HepG2 (cell line): ENCODE measurements around the gene RASGRP1. TPM values are rescaled to one million over a fixed set of nuclear protein-coding genes. Genes with fewer than 3 reads are reported as not detected.
A peak's percentile ranks its signal among the peaks of the same experiment; 100 is the strongest.

Source experiments
- ATAC-seq: fragments of 200-7000 bp; cut with Tn5 transposase; 3 replicates; pipeline ENCODE4 v1.9.1; 2020; ENCODE audit warnings: mild to moderate bottlenecking, moderate library complexity
- BruUV-seq: library from RNA; stranded (reverse); fragments of 400-500 nt; replicated peaks from 2 replicates; lab custom pipeline; 2021; lab: Mats Ljungman, UMichigan
- CTCF ChIA-PET: fragments of 300-600 bp; formaldehyde crosslinking; extraction: SDS; loops from one replicate; lab custom pipeline; 2021; ENCODE audit warnings: low total read pairs, inconsistent platforms, low intra/inter-chr PET ratio; lab: Yijun Ruan, JAX
- POLR2A ChIA-PET: fragments of 350-600 bp; sonication (Branson Sonifier 250); formaldehyde crosslinking; loops from one replicate; lab custom pipeline; 2020; ENCODE audit warnings: antibody characterized with exemption, inconsistent platforms; lab: Yijun Ruan, JAX
- DNase-seq: peaks from one replicate; pipeline ENCODE4 v3.0.0-alpha.2; 2015; ENCODE audit warnings: low spot score
- FAIRE-seq: peaks from 3 replicates; lab custom pipeline; 2011; peaks lifted over from hg19 to GRCh38; lab: Jason Lieb, UNC
- H2AFZ ChIP-seq: one replicate; pipeline ENCODE4 v1.6.1; 2011; ENCODE audit warnings: low read length, inconsistent platforms
- H3K27ac ChIP-seq: fragments of 300-600 bp; 3 replicates; pipeline ENCODE4 v1.8.0; 2011; ENCODE audit warnings: mixed run types, mild to moderate bottlenecking, mixed read lengths, low read length, inconsistent platforms; ENCODE audit not compliant: insufficient read depth; ENCODE audit errors: extremely low read length
- H3K27me3 ChIP-seq, 2 experiments: fragments of 200-600 bp in 1 of 2; 2 replicates in 1 of 2; 3 replicates in 1 of 2; pipeline versions ENCODE4 v1.6.0 to v1.8.0; 2011; ENCODE audit warnings: low read length in 2 of 2, mild to moderate bottlenecking in 2 of 2, moderate library complexity in 2 of 2, inconsistent platforms in 1 of 2; ENCODE audit not compliant: insufficient read depth in 2 of 2, control insufficient read depth in 1 of 2
- H3K36me3 ChIP-seq, 2 experiments: fragments of 200-600 bp in 1 of 2; replicated peaks in 1 of 2; 2 replicates in 1 of 2; 3 replicates in 1 of 2; pipeline versions ENCODE4 v1.5.1 to v1.8.0; 2011; ENCODE audit warnings: low read length in 2 of 2, inconsistent platforms in 1 of 2; ENCODE audit not compliant: insufficient read depth in 2 of 2, control insufficient read depth in 1 of 2
- H3K4me1 ChIP-seq: 2 replicates; pipeline ENCODE4 v1.5.1; 2012; ENCODE audit warnings: low read length, inconsistent platforms; ENCODE audit not compliant: insufficient read depth
- H3K4me2 ChIP-seq: 2 replicates; pipeline ENCODE4 v1.6.0; 2011; ENCODE audit warnings: low read depth, low read length, inconsistent platforms
- H3K4me3 ChIP-seq, 3 experiments: fragments of 200-600 bp in 1 of 3; sonication (generic), shearing (Covaris generic) in 1 of 3; replicated peaks in 1 of 3; 2 replicates each; pipeline ENCODE4 v1.5.1; 2011 to 2016; ENCODE audit warnings: low read length in 3 of 3, inconsistent platforms in 2 of 3, low read depth in 2 of 3, mild to moderate bottlenecking in 2 of 3, control low read depth in 1 of 3, mixed read lengths in 1 of 3; ENCODE audit not compliant: insufficient read depth in 1 of 3
- H3K79me2 ChIP-seq: one replicate; pipeline ENCODE4 v1.6.1; 2011; ENCODE audit warnings: low read length, inconsistent platforms; ENCODE audit not compliant: insufficient read depth
- H3K9ac ChIP-seq: 2 replicates; pipeline ENCODE4 v1.6.0; 2011; ENCODE audit warnings: mild to moderate bottlenecking, low read depth, low read length, inconsistent platforms; ENCODE audit not compliant: insufficient read depth
- H3K9me3 ChIP-seq: 2 replicates; pipeline ENCODE4 v1.5.1; 2012; ENCODE audit warnings: mild to moderate bottlenecking, low read length
- H4K20me1 ChIP-seq: 2 replicates; pipeline ENCODE4 v1.6.0; 2011; ENCODE audit warnings: inconsistent platforms, mild to moderate bottlenecking, low read length, moderate library complexity; ENCODE audit not compliant: insufficient read depth
- BHLHE40 ChIP-seq: IDR thresholded peaks from 2 replicates; pipeline ENCODE4 v1.6.1; 2011; ENCODE audit warnings: low read length, improper control_type of control experiment
- ESRRA ChIP-seq: sonication (generic); formaldehyde crosslinking; IDR thresholded peaks from 2 replicates; pipeline ENCODE4 v1.5.1; 2020; ENCODE audit warnings: mild to moderate bottlenecking, low read depth, missing genetic modification reagents
- FOXA3 ChIP-seq: IDR thresholded peaks from 2 replicates; pipeline ENCODE4 v1.6.1; 2016; ENCODE audit warnings: missing genetic modification reagents, missing compliant biosample characterization
- FOXP1 ChIP-seq, 2 experiments: fragments of 450-650 bp in 1 of 2; IDR thresholded peaks; 2 replicates each; pipeline ENCODE4 v1.6.1; 2017 to 2018; ENCODE audit warnings: antibody characterized with exemption in 1 of 2
- MEIS2 ChIP-seq: sonication (generic); formaldehyde crosslinking; IDR thresholded peaks from 2 replicates; pipeline ENCODE4 v1.9.0; 2021; ENCODE audit warnings: mild to moderate bottlenecking, missing genetic modification reagents
- NR2F6 ChIP-seq, 2 experiments: IDR thresholded peaks; 2 replicates each; pipeline ENCODE4 v1.6.1; 2016; ENCODE audit warnings: antibody characterized with exemption in 1 of 2, mild to moderate bottlenecking in 1 of 2
- SMC3 ChIP-seq: IDR thresholded peaks from 2 replicates; pipeline ENCODE4 v1.6.1; 2011; ENCODE audit warnings: low read length, improper control_type of control experiment
- SOX6 ChIP-seq, 2 experiments: fragments of 450-650 bp in 1 of 2; sonication (generic) in 1 of 2; formaldehyde crosslinking in 1 of 2; IDR thresholded peaks; 2 replicates each; pipeline versions ENCODE4 v1.4.0 to v1.6.1; 2017 to 2020; ENCODE audit warnings: antibody characterized with exemption in 1 of 2, mild to moderate bottlenecking in 1 of 2, missing genetic modification reagents in 1 of 2
- STAG1 ChIP-seq: sonication (generic); formaldehyde crosslinking; IDR thresholded peaks from 2 replicates; pipeline ENCODE4 v1.4.0; 2020; ENCODE audit warnings: missing genetic modification reagents
- ZBTB3 ChIP-seq: sonication (generic); formaldehyde crosslinking; IDR thresholded peaks from 2 replicates; pipeline ENCODE4 v1.4.0; 2020; ENCODE audit warnings: low read depth, mild to moderate bottlenecking, moderate library complexity, missing genetic modification reagents, borderline replicate concordance
- ZMYM4 ChIP-seq: sonication (generic); formaldehyde crosslinking; IDR thresholded peaks from 2 replicates; pipeline ENCODE4 v1.8.1; 2023; ENCODE audit warnings: mild to moderate bottlenecking, missing genetic modification reagents
- ZNF749 ChIP-seq: sonication (generic); formaldehyde crosslinking; IDR thresholded peaks from 2 replicates; pipeline ENCODE4 v1.8.0; 2022; ENCODE audit warnings: mild to moderate bottlenecking, missing genetic modification reagents, moderate library complexity, borderline replicate concordance
- ZNF879 ChIP-seq: sonication (generic); formaldehyde crosslinking; IDR thresholded peaks from 2 replicates; pipeline ENCODE4 v1.8.1; 2023; ENCODE audit warnings: missing genetic modification reagents
- WGBS: methylation state at CpG from one replicate; pipeline ENCODE4 v1.1.6; 2017; ENCODE audit warnings: low lambda C conversion rate; 5-methylcytosine and 5-hydroxymethylcytosine counted together
- in situ Hi-C: cut with HindIII; loops from 2 replicates; pipeline ENCODE4 v1.10.0; 2017; ENCODE audit warnings: low pct_unique_long_range_greater_than_20kb; ENCODE audit not compliant: extremely low pct_ligation_motif_present
- intact Hi-C: fragments of 100-400 bp; cut with micrococcal nuclease; formaldehyde crosslinking; loops from one replicate; pipeline ENCODE4 v1.10.0; 2022; ENCODE audit not compliant: unreplicated experiment
- polyA plus RNA-seq, 8 experiments: library from polyadenylated mRNA; depleted of rRNA in 3 of 8; stranded (reverse) in 7 of 8; unstranded in 1 of 8; fragments of >200 nt; fragmentation: Illumina TruSeq in 4 of 8; extraction: Trizol in 4 of 8; gene quantifications; 2 replicates each; pipeline versions ENCODE4 v1.2.1 to v1.2.3, GENCODE V29; 2011 to 2016; ENCODE audit warnings: low read depth in 4 of 8, missing spikeins in 1 of 8, mixed read lengths in 1 of 8; ENCODE audit not compliant: insufficient read depth in 1 of 8
- total RNA-seq, 5 experiments: library from RNA; depleted of rRNA; stranded (reverse); fragments of >200 nt; fragmentation: Illumina TruSeq; extraction: Trizol; gene quantifications; 2 replicates each; pipeline ENCODE4 v1.2.3, GENCODE V29; 2016; ENCODE audit warnings: low read depth in 1 of 5
- TF ChIP-seq, protein P1 (sequence below): sonication (generic); IDR thresholded peaks from 2 replicates; pipeline ENCODE4 v1.6.1; 2016; ENCODE audit warnings: low read depth, borderline replicate concordance
- TF ChIP-seq, protein P2 (sequence below): IDR thresholded peaks from 2 replicates; pipeline ENCODE4 v1.6.1; 2016; ENCODE audit warnings: low read depth, borderline replicate concordance

Gene RASGRP1
- total and polyA plus RNA-seq, 2 of the 13 experiments (the other 11 are each of a cell fraction or from before 2014, with no cell fraction given), result 0.07 TPM; not detected in 1

DNA sequence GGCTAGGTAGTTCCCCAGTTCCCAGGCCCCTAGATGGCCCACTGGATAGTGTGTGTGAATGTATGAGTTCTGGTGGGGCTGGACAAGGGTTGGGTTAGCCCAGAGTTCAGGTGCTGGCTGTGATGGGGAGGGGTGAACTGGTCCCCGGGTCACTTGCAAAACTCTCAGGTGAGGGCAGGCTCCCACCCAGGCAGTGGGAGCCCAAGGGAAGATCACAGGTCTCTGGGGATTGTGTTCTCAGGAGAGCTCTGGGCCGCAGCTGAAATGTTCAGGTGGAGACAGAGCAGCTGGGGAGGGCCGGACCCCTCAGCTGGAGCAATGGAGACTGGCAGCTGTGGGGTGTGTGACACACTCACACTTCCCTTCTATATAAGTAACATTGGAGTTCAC lies 123.5 kb downstream of the RASGRP1 start:
- Histone ChIP-seq H4K20me1 (no peaks in the 10 kb centered on the region), H3K4me3 (no peak overlapping the region), H3K79me2 (no peaks in the 10 kb centered on the region), H3K36me3 (no peaks in the 10 kb centered on the region), H3K4me1 (0 out of 2 replicates have a peak, but pooled peaks cover 4% of the 10 kb centered on the region), H3K4me2 (no peak overlapping the region), H3K9me3 (no peaks in the 10 kb centered on the region), H3K9ac (no peak overlapping the region), H2AFZ (no peak overlapping the region), H3K27ac (no peak overlapping the region), H3K27me3 (no peaks in the 10 kb centered on the region)
- no peak for FAIRE-seq
- in situ Hi-C loops (loop anchor here (5.0 kb wide), 1 partner anchor 246 kb away; no protein-coding TSS in a partner anchor), intact Hi-C loops (loop anchor here (2.0 kb wide), 1 partner anchor 250 kb away; no protein-coding TSS in a partner anchor)
- ChIA-PET POLR2A (interaction anchor here (3.8 kb wide), 1 partner anchor 13 kb away, joined by 23 read pairs; the partner anchor contains the start of gene FAM98B), CTCF (interaction anchor here (0.9 to 1.6 kb wide), 2 partner anchors 33 to 242 kb away, joined by 3 to 12 read pairs; no protein-coding TSS in a partner anchor)
- TF ChIP-seq MEIS2 (CRISPR knock-in tag) (no peak), ZNF749 (no peak)
- WGBS, result no CpG with 5 or more reads among the region's 3 CpGs
- no TSS peak for BruUV-seq
- no peak; the same call in 1 of the 3 replicates for ATAC-seq
- DNase-seq, result no peak

DNA sequence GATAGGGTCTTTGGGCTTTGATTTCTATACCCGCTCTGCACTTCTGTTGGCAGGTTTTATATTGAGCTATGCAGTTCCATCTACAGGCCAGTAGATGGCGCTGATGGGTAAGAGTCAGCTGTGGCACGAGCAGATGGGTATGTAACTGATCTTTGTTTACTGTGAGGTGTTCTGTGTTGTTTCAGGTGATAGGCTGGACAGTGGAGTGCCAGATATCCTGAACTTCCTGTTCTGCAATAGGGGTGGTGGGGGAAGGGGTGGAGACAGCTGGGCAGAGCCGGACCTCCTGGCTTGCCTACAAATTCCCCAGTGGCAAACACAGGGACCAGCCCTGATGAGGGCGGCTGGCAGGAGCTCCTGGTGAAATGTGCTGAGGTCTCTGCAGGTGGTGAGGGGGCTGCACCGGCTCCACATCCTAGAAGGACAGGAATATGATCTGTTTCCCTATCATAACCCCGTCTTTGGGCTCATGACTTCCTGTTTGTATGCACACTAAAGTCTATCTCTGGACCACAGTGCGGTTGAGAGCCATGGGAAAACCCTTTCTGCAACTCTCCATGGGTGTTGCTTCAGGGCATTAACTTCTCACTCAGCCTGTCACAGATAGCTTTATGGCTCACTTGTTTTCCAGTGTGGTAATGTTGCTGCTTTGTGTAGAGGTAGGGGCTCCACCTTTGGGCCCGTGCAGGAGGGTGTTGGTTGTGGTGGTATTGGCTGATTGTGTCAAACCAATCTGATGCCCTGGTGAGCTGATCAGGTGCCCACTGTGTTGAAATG lies 124.1 kb downstream of the RASGRP1 start:
- peak; percentile 82 for FAIRE-seq
- no peak for TF ChIP-seq ZBTB3 (CRISPR knock-in tag)
- TF ChIP-seq, protein P1, sequence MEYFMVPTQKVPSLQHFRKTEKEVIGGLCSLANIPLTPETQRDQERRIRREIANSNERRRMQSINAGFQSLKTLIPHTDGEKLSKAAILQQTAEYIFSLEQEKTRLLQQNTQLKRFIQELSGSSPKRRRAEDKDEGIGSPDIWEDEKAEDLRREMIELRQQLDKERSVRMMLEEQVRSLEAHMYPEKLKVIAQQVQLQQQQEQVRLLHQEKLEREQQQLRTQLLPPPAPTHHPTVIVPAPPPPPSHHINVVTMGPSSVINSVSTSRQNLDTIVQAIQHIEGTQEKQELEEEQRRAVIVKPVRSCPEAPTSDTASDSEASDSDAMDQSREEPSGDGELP, result peak; percentile 94
- peak; percentile 62; the same call in 1 of the 2 replicates for TF ChIP-seq FOXP1 (IDR thresholded peaks at IDR 0.05)
- peak; percentile 83 for TF ChIP-seq FOXP1 (CRISPR knock-in tag; IDR thresholded peaks at IDR 0.05)
- peak; percentile 40; the same call in 1 of the 2 replicates for TF ChIP-seq ZMYM4
- TF ChIP-seq STAG1 (CRISPR knock-in tag), result peak; percentile 73
- no peak for TF ChIP-seq ESRRA (CRISPR knock-in tag)
- TF ChIP-seq, protein P2, sequence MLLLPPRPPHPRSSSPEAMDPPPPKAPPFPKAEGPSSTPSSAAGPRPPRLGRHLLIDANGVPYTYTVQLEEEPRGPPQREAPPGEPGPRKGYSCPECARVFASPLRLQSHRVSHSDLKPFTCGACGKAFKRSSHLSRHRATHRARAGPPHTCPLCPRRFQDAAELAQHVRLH (CRISPR knock-in tag), result 0 out of 2 replicates have a peak, but pooled peaks have one; percentile 39
- TF ChIP-seq NR2F6 (IDR thresholded peaks at IDR 0.05), result no peak
- no peak for TF ChIP-seq NR2F6 (CRISPR knock-in tag; IDR thresholded peaks at IDR 0.05)
- TF ChIP-seq BHLHE40, result peak; percentile 91
- TF ChIP-seq SOX6 (IDR thresholded peaks at IDR 0.05), result no peak
- 0 out of 2 replicates have a peak, but pooled peaks have one; percentile 15 for TF ChIP-seq SOX6 (CRISPR knock-in tag; IDR thresholded peaks at IDR 0.05)
- TF ChIP-seq SMC3, result peak; percentile 71
- TF ChIP-seq ZNF879, result no peak
- peak; percentile 45; the same call in 1 of the 2 replicates for TF ChIP-seq FOXA3 (CRISPR knock-in tag)

More for the DNA sequence above, 124.1 kb downstream of the RASGRP1 start:
- POLR2A ChIA-PET, result interaction anchor here (3.8 kb wide), 1 partner anchor 14 kb away, joined by 23 read pairs; the partner anchor contains the start of gene FAM98B
- Histone ChIP-seq H3K36me3 (no peaks in the 10 kb centered on the region), H3K9ac (no peak overlapping the region), H3K4me1 (0 out of 2 replicates have a peak, but pooled peaks cover 4% of the 10 kb centered on the region), H3K4me2 (peak overlapping the region; percentile 50), H3K79me2 (no peaks in the 10 kb centered on the region), H3K4me3 (peak overlapping the region in 1 of 3 experiments; percentile 28; a peak in 2 of 6 replicates), H3K9me3 (no peaks in the 10 kb centered on the region), H2AFZ (no peak overlapping the region), H4K20me1 (no peaks in the 10 kb centered on the region), H3K27ac (no peak overlapping the region), H3K27me3 (no peaks in the 10 kb centered on the region)
- intact Hi-C loops, result loop anchor here (1.0 to 2.0 kb wide), 3 partner anchors 34 to 250 kb away; no protein-coding TSS in a partner anchor
- WGBS, result under 1% methylated on average over 6 of the region's 9 CpGs
- ATAC-seq (peak; percentile 96), DNase-seq (peak; percentile 75)
- CTCF ChIA-PET, result interaction anchor here (0.9 to 1.6 kb wide), 4 partner anchors 33 to 250 kb away, joined by 3 to 12 read pairs (median 4); partner anchors contain the start of gene RASGRP1
- in situ Hi-C loops, result loop anchor here (5.0 kb wide), 1 partner anchor 247 kb away; no protein-coding TSS in a partner anchor
- BruUV-seq, result no TSS peak
